K562 (cell line): Measurements from ENCODE around the gene TRIM38. TPM values are rescaled to one million over a fixed set of nuclear protein-coding genes. Genes with fewer than 3 reads are reported as not detected.

Experiments
- ASH1L ChIP-seq: fragments of 450-650 bp; IDR thresholded peaks from 2 replicates; pipeline ENCODE4 v1.6.1; 2018; ENCODE audit warnings: borderline replicate concordance, mild to moderate bottlenecking, low read depth; ENCODE audit not compliant: partially characterized antibody
- BCOR ChIP-seq: fragments of 450-650 bp; IDR thresholded peaks from 2 replicates; pipeline ENCODE4 v1.6.1; 2016
- CBX2 ChIP-seq: fragments of 200-600 bp; sonication (generic); IDR thresholded peaks from one replicate; pipeline ENCODE4 v1.6.1; 2012; ENCODE audit warnings: mild to moderate bottlenecking, low read length, inconsistent platforms; ENCODE audit not compliant: insufficient read depth, poor library complexity, severe bottlenecking
- CHAMP1 ChIP-seq: fragments of 450-650 bp; IDR thresholded peaks from 2 replicates; pipeline ENCODE4 v1.6.1; 2016; ENCODE audit warnings: mild to moderate bottlenecking
- E2F3 ChIP-seq: fragments of 250-450 bp; sonication (Bioruptor Pico); IDR thresholded peaks from 2 replicates; pipeline ENCODE4 v1.4.0; 2020; ENCODE audit warnings: mild to moderate bottlenecking
- ERF ChIP-seq: fragments of 450-650 bp; formaldehyde crosslinking; IDR thresholded peaks from 2 replicates; pipeline ENCODE4 v1.4.0; 2020; ENCODE audit warnings: mild to moderate bottlenecking, mixed read lengths
- HDAC3 ChIP-seq: fragments of 450-650 bp; IDR thresholded peaks from 2 replicates; pipeline ENCODE4 v1.6.1; 2018; ENCODE audit warnings: borderline replicate concordance, mild to moderate bottlenecking, moderate library complexity; ENCODE audit not compliant: partially characterized antibody
- IRF1 ChIP-seq: sonication (generic); formaldehyde crosslinking; IDR thresholded peaks from 2 replicates; pipeline ENCODE4 v1.8.0; 2022; ENCODE audit warnings: missing genetic modification reagents, mild to moderate bottlenecking, borderline replicate concordance
- KAT7 ChIP-seq: sonication (generic); formaldehyde crosslinking; IDR thresholded peaks from 2 replicates; pipeline ENCODE4 v1.8.0; 2022; ENCODE audit warnings: missing genetic modification reagents, mild to moderate bottlenecking, borderline replicate concordance
- MED1 ChIP-seq: sonication (generic); formaldehyde crosslinking; IDR thresholded peaks from 2 replicates; pipeline ENCODE4 v1.8.1; 2023; ENCODE audit warnings: missing genetic modification reagents, borderline replicate concordance
- NFE2L1 ChIP-seq: fragments of 450-650 bp; IDR thresholded peaks from 2 replicates; pipeline ENCODE4 v1.6.1; 2016; ENCODE audit warnings: missing genetic modification characterization, low read depth, mild to moderate bottlenecking, missing compliant biosample characterization, moderate library complexity, borderline replicate concordance
- RFX1 ChIP-seq: fragments of 450-650 bp; IDR thresholded peaks from 2 replicates; pipeline ENCODE4 v1.6.1; 2016; ENCODE audit warnings: mild to moderate bottlenecking, moderate library complexity
- SREBF1 ChIP-seq: fragments of 150-350 bp; IDR thresholded peaks from 2 replicates; pipeline ENCODE4 v1.6.1; 2014; ENCODE audit warnings: antibody characterized with exemption, low read depth, low read length, borderline replicate concordance
- STAT6 ChIP-seq: sonication (generic); formaldehyde crosslinking; IDR thresholded peaks from 2 replicates; pipeline ENCODE4 v1.8.1; 2023; ENCODE audit warnings: mild to moderate bottlenecking, missing genetic modification reagents
- TFE3 ChIP-seq: fragments of 450-650 bp; formaldehyde crosslinking; IDR thresholded peaks from 2 replicates; pipeline ENCODE4 v1.4.0; 2020; ENCODE audit warnings: mild to moderate bottlenecking, mixed read lengths
- ZNF174 ChIP-seq: fragments of 250-450 bp; sonication (Bioruptor Pico); IDR thresholded peaks from 2 replicates; pipeline ENCODE4 v1.4.0; 2020; ENCODE audit warnings: mild to moderate bottlenecking
- ZNF239 ChIP-seq: fragments of 250-450 bp; sonication (Bioruptor Pico); IDR thresholded peaks from 2 replicates; pipeline ENCODE4 v1.4.0; 2020; ENCODE audit warnings: mild to moderate bottlenecking
- ZNF655 ChIP-seq: fragments of 250-450 bp; sonication (Bioruptor Pico); IDR thresholded peaks from 2 replicates; pipeline ENCODE4 v1.5.0; 2021
- ZSCAN32 ChIP-seq: fragments of 450-650 bp; formaldehyde crosslinking; IDR thresholded peaks from 2 replicates; pipeline ENCODE4 v1.4.0; 2020; ENCODE audit warnings: mild to moderate bottlenecking, moderate library complexity
- polyA plus RNA-seq, 8 experiments: library from polyadenylated mRNA; depleted of rRNA in 4 of 8; stranded (reverse) in 5 of 8; unstranded in 3 of 8; fragments of >200 nt; fragmentation: Nextera tagmentation in 2 of 8; fragmentation: Illumina TruSeq in 1 of 8; extraction: Ambion mirVana in 2 of 8; extraction: Trizol in 1 of 8; gene quantifications; 2 replicates each; pipeline versions ENCODE4 v1.2.1 to v1.2.3, GENCODE V29; 2011 to 2014; ENCODE audit warnings: inconsistent platforms in 1 of 8, missing spikeins in 1 of 8
- total RNA-seq, 7 experiments: library from RNA; depleted of rRNA in 6 of 7; stranded (reverse); fragments of >200 nt in 6 of 7; fragmentation: Illumina TruSeq in 2 of 7; extraction: Trizol in 2 of 7; gene quantifications; 2 replicates each; pipeline versions ENCODE4 v1.2.1 to v1.2.3, GENCODE V29; 2011 to 2021; ENCODE audit warnings: low replicate concordance in 1 of 7

Gene TRIM38
- total and polyA plus RNA-seq, 9 of the 15 experiments (the other 6 are each of a cell fraction or from before 2014, with no cell fraction given): 1.7 to 6.7 (median 6.3) TPM

GRCh38 chr6:26028746-26029569, 66.4 kb downstream of the TRIM38 start (continued):
- TF ChIP-seq RFX1 (no peak), E2F3 (CRISPR knock-in tag) (no peak), SREBF1 (no peak), CHAMP1 (no peak), BCOR (0 out of 2 replicates have a peak, but pooled peaks have one; percentile 10), ASH1L (no peak), ZNF239 (CRISPR knock-in tag) (no peak), KAT7 (CRISPR knock-in tag) (no peak), TFE3 (CRISPR knock-in tag) (no peak), ZNF655 (CRISPR knock-in tag) (no peak), HDAC3 (peak; percentile 54), IRF1 (CRISPR knock-in tag) (no peak), ERF (no peak), ZSCAN32 (CRISPR knock-in tag) (no peak), CBX2 (no peak), STAT6 (no peak), NFE2L1 (tag) (no peak), ZNF174 (CRISPR knock-in tag) (no peak), MED1 (no peak)
